ENCODE measurements around the gene COL5A1. TPM values are rescaled to one million over a fixed set of nuclear protein-coding genes. Genes with fewer than 3 reads are reported as not detected.

COL5A1 gene
- total RNA-seq, 1 experiment from 2014 or later = 131 TPM

DNA sequence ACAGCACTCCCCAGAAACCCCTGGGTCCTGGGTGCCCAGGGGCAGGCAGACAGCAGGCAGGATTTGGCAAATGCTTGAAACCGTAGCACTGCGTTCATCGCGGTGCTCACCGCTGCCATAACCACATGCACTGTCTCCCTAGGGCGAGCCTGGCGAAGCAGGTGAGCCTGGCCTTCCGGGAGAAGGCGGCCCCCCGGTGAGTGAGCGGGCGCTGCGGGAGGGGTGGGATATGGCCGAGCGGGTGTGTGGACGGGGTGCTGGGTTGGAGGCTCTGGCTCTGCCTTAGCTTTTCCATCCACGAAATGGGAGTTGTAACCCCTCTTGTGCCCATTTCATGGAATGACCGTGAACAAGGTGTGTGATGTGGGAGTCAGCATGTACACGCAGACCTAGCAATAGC, 172.2 kb downstream of the COL5A1 start:
- DNase-seq (ENCODE audit: low read depth) = no peak

DNA sequence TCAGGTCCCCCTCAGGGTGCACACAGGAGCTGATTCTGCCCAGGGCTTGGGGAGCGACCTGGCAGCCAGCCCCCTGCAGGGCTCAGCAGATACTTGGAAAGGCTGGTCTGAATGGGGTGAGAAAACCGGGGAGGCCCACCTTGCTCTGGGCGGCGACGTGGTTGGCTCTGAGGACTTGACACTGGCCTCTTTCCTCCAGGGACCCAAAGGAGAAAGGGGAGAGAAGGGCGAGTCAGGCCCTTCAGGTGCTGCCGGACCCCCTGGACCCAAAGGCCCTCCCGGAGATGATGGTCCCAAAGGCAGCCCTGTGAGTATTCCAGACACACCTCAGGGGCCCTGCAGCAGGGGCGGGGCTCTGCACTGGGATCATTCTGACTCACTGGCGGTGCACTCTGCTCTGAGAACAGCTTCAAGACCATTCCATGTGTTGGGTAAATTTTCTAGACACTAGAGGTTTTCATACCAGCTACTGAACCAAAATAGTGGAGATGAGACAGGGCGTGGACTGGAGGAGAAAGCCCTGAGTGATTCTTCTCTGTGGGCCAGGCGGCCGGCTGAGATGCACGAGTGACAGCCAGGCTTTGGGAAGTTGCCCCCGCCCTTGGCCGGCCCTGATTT, 173.1 kb downstream of the COL5A1 start:
- no peak for DNase-seq (ENCODE audit: low read depth)

GRCh38 chr9:134815435-134816214, 174.0 kb downstream of the COL5A1 start:
- DNase-seq (ENCODE audit: low read depth) = no peak

DNA sequence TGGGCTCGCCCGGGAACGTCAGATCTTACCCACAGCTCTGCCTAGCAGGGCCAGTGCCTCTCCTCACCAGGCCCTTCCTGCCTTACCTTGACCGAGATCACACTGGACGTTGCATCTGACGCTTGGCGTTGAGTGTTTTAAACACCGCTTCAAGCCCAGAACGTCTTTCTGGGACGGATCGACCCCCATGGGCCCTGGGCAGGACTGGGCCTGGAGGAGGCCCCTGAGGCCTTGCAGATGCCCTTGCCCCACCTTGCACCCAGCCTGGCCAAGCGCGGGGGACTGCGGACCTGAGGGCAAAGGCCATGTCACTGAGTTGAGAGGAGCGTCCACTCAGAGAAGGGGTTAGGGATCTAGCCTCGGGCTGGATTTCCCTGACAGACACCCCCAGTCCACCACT, 174.7 kb downstream of the COL5A1 start:
- DNase-seq (ENCODE audit: low read depth) = no peak

- DNase-seq (ENCODE audit: low read depth) = no peak
These were observed 176.5 kb downstream of the COL5A1 start for GRCh38 chr9:134818000-134818568.

GRCh38 chr9:134818591-134818990, 177.0 kb downstream of the COL5A1 start:
- DNase-seq (ENCODE audit: low read depth) = no peak

DNA sequence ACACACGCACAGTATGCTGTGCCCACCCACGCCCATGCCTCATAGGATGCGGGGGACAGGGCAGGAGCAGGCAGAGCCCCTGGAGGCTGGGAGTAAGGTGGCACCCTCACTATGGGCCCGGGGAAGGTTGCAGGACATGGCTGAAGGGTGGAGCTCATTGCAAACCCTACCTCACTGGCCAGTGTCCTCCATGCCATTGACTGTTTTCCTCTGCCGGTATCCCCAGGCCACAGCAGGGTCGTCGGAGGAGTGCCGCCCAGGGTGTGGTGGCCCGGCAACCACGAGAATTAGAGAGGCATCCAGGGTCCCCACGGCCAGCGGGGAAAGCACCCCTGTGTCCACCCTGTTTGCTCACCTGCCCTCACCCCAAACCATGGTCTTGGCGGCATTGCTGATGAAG, 179.3 kb downstream of the COL5A1 start:
- DNase-seq (ENCODE audit: low read depth) = no peak

DNA sequence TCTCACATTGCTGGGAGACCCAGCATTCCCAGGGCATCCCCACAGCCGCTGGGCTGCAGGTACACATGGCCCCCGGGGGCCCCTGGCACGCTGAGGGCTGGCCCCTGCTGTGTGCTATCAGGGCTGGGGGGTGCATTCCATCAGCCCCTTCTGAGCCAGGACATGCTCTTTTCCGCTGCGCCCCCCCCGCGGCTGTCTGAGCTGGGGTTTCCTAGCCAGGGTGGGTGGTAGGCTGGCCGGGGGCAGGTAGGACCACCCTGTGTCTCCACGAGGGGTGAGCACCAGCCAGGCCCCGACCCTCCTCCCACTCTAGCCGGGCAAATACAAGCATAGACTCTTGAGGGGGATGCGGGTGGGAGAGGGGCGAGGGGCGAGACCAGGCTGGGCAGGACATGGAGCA, 180.9 kb downstream of the COL5A1 start:
- DNase-seq (ENCODE audit: low read depth) = no peak

GRCh38 chr9:134823623-134824022, 182.0 kb downstream of the COL5A1 start:
- no peak for DNase-seq (ENCODE audit: low read depth)

DNA sequence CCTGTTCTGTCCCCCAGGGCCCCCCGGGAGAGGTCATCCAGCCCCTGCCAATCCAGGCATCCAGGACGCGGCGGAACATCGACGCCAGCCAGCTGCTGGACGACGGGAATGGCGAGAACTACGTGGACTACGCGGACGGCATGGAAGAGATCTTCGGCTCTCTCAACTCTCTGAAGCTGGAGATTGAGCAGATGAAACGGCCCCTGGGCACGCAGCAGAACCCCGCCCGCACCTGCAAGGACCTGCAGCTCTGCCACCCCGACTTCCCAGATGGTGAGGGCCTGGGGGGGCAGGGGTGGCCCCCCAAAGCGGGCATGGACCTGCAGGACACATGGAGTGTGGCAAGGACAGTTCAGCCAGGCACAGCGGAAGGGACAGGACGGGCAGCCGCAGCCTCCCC, 183.0 kb downstream of the COL5A1 start:
- DNase-seq (ENCODE audit: low read depth) = no peak

DNA sequence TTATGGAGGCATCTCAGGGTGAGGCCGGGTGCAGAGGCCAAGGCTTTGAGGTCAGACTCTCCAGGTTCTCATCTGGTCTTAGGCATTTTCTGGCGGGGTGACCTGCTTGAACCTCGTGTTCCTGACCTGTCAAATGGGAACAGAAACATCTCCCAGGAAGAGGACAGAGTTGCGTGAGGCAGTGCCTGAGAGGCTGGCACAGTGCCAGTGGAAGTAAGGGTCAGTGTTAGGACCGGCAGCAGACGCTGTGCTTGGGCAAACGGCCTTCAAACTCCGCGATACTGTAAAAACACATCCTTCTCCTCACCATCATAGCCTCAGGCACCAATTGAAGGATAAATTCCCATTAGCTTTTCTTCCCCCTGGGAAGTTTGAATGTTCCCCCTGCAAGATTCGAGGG, 183.4 kb downstream of the COL5A1 start:
- no peak for DNase-seq (ENCODE audit: low read depth)

DNA sequence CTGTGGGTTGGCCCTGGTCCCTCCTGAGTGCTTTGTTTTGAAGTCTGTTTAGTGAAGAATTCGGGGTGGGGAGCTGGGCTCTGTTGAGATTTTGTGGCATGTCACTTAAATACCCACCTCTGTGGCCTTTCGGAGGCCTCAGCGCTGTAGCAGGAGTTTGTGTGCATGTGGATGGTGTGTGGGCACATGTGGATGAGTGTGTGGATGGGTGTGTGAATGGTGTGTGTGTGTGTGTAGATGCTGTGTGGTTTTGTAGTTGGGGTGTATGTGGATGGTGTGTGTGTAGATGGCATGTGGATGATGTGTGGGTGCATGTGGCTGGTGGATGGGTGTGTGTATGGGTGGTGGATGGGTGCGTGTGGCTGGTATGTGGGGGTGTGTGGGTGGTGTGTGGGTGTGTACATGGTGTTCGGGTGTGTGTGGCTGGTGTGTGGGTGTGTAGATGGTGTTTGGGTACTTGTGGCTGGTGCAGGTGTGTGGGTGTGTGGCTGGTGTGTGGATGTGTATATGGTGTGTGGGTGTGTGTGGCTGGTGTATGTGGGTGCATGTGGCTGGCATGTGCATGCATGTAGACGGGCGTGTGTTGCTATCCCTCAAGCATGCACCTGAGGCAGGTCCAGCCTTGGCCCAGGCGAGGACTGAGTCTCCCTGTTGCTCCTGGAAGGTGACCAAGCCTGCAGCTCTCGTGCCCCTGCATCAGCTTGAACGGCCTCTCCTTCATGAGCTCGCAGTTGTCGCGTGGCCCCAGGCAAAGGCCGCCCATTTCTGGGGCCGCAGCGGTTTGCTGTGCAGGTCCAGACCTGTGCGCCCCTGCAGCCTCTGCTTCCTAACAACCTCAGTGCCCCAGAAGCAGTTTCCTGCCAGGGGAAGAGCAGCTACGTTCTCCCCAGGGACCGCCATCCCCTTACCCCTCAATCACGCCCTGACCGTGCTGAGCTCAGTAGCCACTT, 185.0 kb downstream of the COL5A1 start:
- DNase-seq (ENCODE audit: low read depth) = no peak

- DNase-seq (ENCODE audit: low read depth) = no peak
These were observed 186.0 kb downstream of the COL5A1 start for GRCh38 chr9:134827559-134827958.

- DNase-seq (ENCODE audit: low read depth) = no peak
These were observed 186.4 kb downstream of the COL5A1 start for GRCh38 chr9:134827993-134828392.

DNA sequence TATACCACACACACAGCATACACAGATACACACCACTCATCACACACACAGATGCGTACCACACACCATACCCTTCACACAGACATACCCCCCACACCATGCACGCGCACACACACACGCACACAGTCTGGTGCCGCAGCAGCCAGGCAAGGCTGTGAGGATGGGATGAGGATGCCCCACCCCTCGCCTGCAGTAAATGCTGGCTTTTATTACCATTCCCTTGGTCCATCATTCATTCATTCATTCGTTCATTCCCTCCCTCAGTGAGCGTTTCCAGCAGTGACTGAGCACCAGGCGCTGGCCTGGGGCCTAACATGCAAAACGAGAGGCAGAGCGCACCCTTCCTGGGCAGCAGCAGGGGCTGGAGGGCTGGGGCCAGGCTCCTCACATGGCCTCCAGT, 187.3 kb downstream of the COL5A1 start:
- DNase-seq (ENCODE audit: low read depth) = no peak

- DNase-seq (ENCODE audit: low read depth) = no peak
These were observed 187.8 kb downstream of the COL5A1 start for GRCh38 chr9:134829356-134829937.

- DNase-seq (ENCODE audit: low read depth) = no peak
These were observed 188.5 kb downstream of the COL5A1 start for GRCh38 chr9:134830126-134830525.

DNA sequence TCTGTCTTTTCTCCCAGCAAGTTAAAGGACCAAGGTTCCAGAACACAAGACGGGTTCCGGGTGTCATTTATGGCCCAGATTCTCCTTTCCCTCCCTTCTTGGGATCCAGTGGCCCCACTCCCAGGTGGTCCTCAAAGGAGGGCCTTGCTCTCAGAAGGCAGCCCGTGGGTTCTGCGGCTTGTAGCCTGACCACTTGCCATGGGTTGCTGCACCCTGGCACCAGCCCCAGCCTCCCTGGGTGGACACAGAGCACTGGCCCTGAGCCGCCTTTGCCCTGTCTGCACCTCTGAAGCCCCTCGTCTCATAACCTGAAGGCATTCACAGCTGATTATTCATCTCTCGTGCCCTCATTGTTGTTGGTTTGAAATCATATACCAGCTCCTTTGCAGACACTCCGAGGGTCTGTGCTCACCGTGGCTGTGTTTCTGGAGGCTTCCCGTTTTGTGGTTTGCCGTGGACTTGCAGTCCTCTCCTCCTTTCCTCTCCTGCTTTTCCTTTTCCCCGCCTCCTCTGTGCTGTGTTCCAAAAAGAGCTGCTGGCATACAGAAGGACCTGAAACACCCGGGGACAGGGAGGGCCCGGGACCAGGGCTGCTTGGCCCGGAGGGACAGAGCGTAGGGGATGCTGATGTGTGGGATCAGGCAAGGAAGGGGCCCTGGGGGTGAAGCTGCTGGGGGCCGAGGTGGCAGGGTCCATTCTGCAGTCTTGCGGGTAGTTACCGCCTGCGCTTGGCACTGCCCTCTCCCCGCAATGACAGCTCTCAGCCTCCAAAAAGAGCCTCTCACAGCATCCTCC, 189.5 kb downstream of the COL5A1 start:
- no peak for DNase-seq (ENCODE audit: low read depth)

- no peak for DNase-seq (ENCODE audit: low read depth)
These were observed 190.9 kb downstream of the COL5A1 start for GRCh38 chr9:134832471-134832870.

DNA sequence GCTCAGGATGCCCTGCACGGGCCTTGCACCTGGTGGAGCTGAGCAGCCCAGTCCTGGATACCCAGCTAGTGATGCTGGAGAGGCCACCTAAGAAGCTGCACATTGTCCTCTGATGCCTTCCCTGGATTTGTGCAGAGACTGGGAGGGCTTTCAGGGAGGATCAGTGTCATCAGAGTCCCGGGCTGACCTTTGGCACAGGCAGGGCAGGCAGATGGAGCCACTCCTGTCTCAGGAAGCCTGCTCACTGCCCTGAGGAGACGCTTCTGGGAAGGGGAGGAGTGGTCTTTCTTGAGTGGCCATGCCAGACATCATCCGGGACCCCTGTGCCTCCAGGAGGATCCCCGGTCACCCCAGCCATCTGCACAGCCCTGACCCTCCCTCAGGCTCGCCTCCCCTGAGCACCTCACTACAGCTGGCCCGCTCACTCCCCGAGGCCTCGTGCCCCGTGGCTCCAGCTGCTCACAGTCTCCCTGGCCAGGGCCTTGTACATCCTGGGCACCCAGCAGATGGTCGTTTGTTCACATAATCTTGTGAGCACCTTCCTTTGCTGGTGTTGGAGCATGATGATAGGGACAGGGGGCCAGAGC, 191.8 kb downstream of the COL5A1 start:
- DNase-seq (ENCODE audit: low read depth) = no peak

Data from Daoy (cell line).